Activated naive CD8-positive, alpha-beta T cell treated with anti-CD3 and anti-CD28 coated beads, Interleukin-2, amount 50 U/mL, for 24 hours (primary cell): ENCODE results near the gene ZFR2.
"Not testable (repeated sequence)": the region's sequence is repeated elsewhere in the genome, so short reads cannot be mapped to it uniquely, and the experiment has no call there.

Experiments
- ATAC-seq: fragments of 150-1000 bp; cut with Tn5 transposase; one replicate; pipeline ENCODE4 v1.10.0; 2021
- DNase-seq: peaks from one replicate; pipeline ENCODE4 v3.0.0; 2021
- H3K27ac Mint-ChIP-seq: one replicate; pipeline ENCODE4 v1.8.0; 2021; ENCODE audit warnings: mild to moderate bottlenecking, mixed read lengths
- H3K27me3 Mint-ChIP-seq: one replicate; pipeline ENCODE4 v1.8.0; 2021; ENCODE audit warnings: mixed read lengths
- H3K36me3 Mint-ChIP-seq: one replicate; pipeline ENCODE4 v1.8.0; 2021; ENCODE audit warnings: low read depth, mixed read lengths
- H3K4me1 Mint-ChIP-seq: one replicate; pipeline ENCODE4 v1.8.0; 2021; ENCODE audit warnings: mixed read lengths
- H3K4me3 Mint-ChIP-seq: one replicate; pipeline ENCODE4 v1.8.0; 2021; ENCODE audit warnings: mild to moderate bottlenecking, moderate library complexity, mixed read lengths
- H3K9me3 Mint-ChIP-seq: one replicate; pipeline ENCODE4 v1.8.0; 2021; ENCODE audit warnings: mixed read lengths

Gene ZFR2

GRCh38 chr19:3765757-3766156 lies 103.1 kb downstream of the ZFR2 start:
- not testable (repeated sequence) for ATAC-seq, DNase-seq, H3K27me3 Mint-ChIP-seq, H3K9me3 Mint-ChIP-seq, H3K27ac Mint-ChIP-seq, H3K4me3 Mint-ChIP-seq
- Mint-ChIP-seq H3K36me3 (peaks cover 13% of the 10 kb centered on the region), H3K4me1 (peaks cover 33% of the 10 kb centered on the region)

DNA sequence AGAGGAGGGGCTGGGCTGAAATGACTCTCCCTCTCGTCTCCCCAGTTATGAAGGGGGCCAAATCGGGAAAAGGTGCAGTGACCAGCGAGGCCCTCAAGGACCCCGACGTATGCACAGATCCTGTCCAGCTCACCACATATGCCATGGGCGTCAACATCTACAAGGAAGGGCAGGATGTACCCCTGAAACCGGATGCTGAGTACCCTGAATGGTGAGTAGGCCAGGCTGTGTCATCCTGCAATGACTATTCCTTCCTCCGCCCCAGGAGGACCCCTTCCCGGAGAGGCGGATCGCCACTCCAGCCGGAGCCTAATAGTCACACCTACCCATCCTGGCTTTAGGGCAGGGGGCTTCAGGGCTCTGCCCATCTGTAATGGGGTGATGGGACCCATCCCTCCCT lies 103.7 kb downstream of the ZFR2 start:
- H3K27me3 Mint-ChIP-seq: peaks cover 3% of the 10 kb centered on the region
- no peak overlapping the region for H3K27ac Mint-ChIP-seq
- H3K4me1 Mint-ChIP-seq: peaks cover 38% of the 10 kb centered on the region
- H3K4me3 Mint-ChIP-seq: no peak overlapping the region
- no peak for ATAC-seq
- H3K9me3 Mint-ChIP-seq: no peaks in the 10 kb centered on the region
- H3K36me3 Mint-ChIP-seq: peaks cover 13% of the 10 kb centered on the region
- no peak for DNase-seq

GRCh38 chr19:3762501-3763459 lies 106.1 kb downstream of the ZFR2 start, which contains the start of gene MRPL54:
TSS of gene MRPL54 (plus strand) at chr19:3762682. CDS start at chr19:3762701, 19 bp downstream.
- H3K36me3 Mint-ChIP-seq: peaks cover 13% of the 10 kb centered on the region
- ATAC-seq: peak; percentile 87
- H3K4me1 Mint-ChIP-seq: peaks cover 50% of the 10 kb centered on the region
- DNase-seq: peak; percentile 100
- peaks cover 3% of the 10 kb centered on the region for H3K27me3 Mint-ChIP-seq
- H3K4me3 Mint-ChIP-seq: peak within 1 kb of the TSS; percentile 95
- no peaks in the 10 kb centered on the region for H3K9me3 Mint-ChIP-seq
- peak within 1 kb of the TSS; percentile 100 for H3K27ac Mint-ChIP-seq

DNA sequence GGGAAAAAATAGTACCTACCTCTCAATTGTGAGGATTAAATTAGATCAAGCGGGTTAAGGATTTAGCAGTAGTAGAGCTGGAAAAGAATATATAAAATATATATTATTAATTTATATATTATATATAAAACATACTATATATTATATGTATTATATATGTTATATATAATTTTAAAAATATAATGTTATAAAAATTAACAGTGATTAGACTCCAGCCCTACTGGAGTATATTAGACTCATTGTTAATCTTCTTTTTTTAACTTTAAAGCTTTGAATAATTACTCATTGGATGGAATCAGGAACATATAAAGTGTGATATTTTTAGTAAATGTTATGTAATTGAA lies 106.7 kb downstream of the ZFR2 start:
- H3K4me1 Mint-ChIP-seq: peaks cover 50% of the 10 kb centered on the region
- DNase-seq: no peak
- ATAC-seq: no peak
- peak overlapping the region; percentile 100 for H3K27ac Mint-ChIP-seq
- H3K9me3 Mint-ChIP-seq: no peaks in the 10 kb centered on the region
- peaks cover 13% of the 10 kb centered on the region for H3K36me3 Mint-ChIP-seq
- peaks cover 3% of the 10 kb centered on the region for H3K27me3 Mint-ChIP-seq
- H3K4me3 Mint-ChIP-seq: peak overlapping the region; percentile 95

DNA sequence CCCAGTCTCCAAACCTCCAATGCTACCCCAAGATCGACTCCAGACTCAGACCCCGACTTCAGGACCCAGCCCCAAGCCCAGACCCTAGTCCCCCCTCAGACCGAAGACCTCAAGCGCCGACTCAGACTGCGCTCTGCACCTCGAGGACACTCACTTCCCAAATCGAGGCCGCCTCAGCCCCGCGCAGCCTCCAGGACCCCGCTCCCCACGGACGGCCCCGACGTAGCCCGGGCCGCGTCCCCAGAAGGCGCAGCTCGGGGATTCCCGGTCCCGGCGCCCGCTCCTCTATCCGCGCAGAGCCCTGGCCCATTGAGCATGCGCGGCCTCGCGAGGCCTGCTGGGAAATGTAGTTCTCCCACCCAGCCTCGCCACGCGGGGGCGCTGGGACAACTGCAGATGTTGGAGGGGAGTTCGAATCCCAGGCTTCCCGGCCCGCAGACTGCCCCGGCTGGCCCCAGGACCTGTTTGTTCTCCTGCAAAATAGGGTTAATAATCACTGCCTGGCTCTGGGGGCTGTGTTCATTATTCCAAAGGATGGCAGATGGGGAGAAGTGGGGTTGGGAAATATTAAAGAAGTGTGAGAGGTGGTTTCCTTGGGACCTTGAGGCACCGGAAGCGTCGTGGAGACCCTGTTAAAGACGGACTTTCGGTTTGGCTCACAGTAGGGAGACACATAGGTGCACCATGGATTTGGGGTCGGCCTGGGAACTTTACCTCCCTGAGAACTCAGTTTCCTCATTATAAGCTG lies 107.3 kb downstream of the ZFR2 start, which contains the start of gene APBA3:
Gene APBA3, minus strand, starts transcription at position 311 of the 748 bp plus-strand sequence. CDS start 1,428 bp downstream, outside the sequence.
- Mint-ChIP-seq H3K9me3 (no peaks in the 10 kb centered on the region), H3K4me3 (peak within 1 kb of the TSS; percentile 95), H3K4me1 (peaks cover 49% of the 10 kb centered on the region), H3K36me3 (peaks cover 13% of the 10 kb centered on the region), H3K27me3 (peaks cover 3% of the 10 kb centered on the region), H3K27ac (peak within 1 kb of the TSS; percentile 100)
- peak; percentile 98 for DNase-seq
- ATAC-seq: peak; percentile 60

DNA sequence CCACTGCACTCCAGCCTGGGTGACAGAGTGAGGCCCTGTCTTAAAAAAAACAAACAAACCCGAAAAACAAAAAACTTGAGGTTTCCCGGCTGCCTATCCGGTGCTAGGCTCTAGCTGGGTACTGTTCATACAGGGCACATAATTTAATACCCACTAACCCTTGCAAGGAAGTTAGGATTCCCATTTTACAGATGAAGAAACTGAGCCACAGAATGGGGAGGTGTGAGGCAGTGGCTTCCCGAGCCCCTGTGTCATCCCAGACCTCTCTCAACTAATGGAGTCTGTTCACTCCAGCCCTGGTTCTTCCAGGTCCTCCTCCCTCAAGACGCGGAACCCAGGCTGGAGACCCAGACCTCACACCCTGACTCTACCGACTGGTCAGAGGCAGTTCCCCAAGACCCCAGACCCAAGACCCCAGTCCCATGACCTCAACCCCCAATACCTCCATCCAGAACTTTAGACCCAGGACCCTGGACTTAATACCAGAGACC lies 107.9 kb downstream of the ZFR2 start:
- Mint-ChIP-seq H3K9me3 (no peaks in the 10 kb centered on the region), H3K27me3 (peaks cover 3% of the 10 kb centered on the region), H3K36me3 (peaks cover 10% of the 10 kb centered on the region), H3K4me3 (peak overlapping the region; percentile 95), H3K4me1 (peaks cover 45% of the 10 kb centered on the region), H3K27ac (peak overlapping the region; percentile 100)
- ATAC-seq: no peak
- DNase-seq: peak; percentile 11

- Mint-ChIP-seq H3K4me1 (peaks cover 53% of the 10 kb centered on the region), H3K27me3 (peaks cover 3% of the 10 kb centered on the region), H3K27ac (no peak overlapping the region), H3K9me3 (no peaks in the 10 kb centered on the region), H3K4me3 (no peak overlapping the region), H3K36me3 (peaks cover 16% of the 10 kb centered on the region)
- DNase-seq (no peak), ATAC-seq (no peak)
Measured at GRCh38 chr19:3759482-3760254, 109.2 kb downstream of the ZFR2 start.

DNA sequence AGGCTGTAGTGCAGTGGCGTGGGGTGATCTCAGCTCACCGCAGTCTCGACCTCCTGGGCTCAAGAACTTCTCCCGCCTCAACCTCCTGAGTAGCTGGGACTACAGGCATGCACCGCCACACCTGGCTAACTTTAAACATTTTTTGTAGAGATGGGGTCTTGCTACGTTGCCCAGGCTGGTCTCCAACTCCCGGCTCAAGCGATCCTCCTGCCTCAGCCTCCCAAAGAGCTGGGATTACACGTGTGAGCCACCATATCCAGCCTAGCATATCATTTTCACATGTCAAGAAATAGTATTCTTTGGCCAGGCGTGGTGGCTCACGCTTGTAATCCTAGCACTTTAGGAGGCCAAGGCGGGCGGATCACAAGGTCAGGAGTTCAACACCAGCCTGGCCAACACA lies 110.5 kb downstream of the ZFR2 start:
- H3K4me1 Mint-ChIP-seq: peaks cover 52% of the 10 kb centered on the region
- H3K27ac Mint-ChIP-seq, H3K27me3 Mint-ChIP-seq, H3K4me3 Mint-ChIP-seq, DNase-seq, H3K9me3 Mint-ChIP-seq, ATAC-seq: not testable (repeated sequence)
- peaks cover 16% of the 10 kb centered on the region for H3K36me3 Mint-ChIP-seq

DNA sequence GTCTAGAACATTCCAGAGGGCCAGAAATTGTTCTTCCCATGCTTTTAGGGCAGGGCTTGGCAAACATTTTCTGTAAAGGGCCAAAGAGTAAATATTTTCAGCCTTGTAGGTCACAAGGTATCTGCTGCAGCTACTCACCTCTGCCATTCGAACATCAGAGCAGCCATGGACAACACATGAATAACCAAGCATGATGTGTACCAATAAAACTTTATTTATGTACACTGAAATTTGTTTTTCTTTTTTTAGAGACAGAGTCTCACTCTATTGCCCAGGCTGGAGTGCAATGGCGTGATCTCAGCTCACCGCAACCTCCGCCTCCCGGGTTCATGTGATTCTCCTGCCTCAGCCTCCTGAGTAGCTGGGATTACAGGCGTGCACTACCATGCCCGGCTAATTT lies 111.1 kb downstream of the ZFR2 start:
- H3K27ac Mint-ChIP-seq, ATAC-seq, H3K4me3 Mint-ChIP-seq, DNase-seq, H3K9me3 Mint-ChIP-seq, H3K27me3 Mint-ChIP-seq: not testable (repeated sequence)
- peaks cover 46% of the 10 kb centered on the region for H3K4me1 Mint-ChIP-seq
- peaks cover 11% of the 10 kb centered on the region for H3K36me3 Mint-ChIP-seq
